Head of caudate nucleus (tissue), 42 donors: Measurements from ENCODE around the gene BBC3.

Source experiments
- DNase-seq, 42 donors: peaks; one replicate each; pipeline versions ENCODE4 v3.0.0 to v3.0.0-alpha.2; 2020 to 2021; ENCODE audit warnings: mixed read lengths in 7 of 42
- intact Hi-C: fragments of 100-400 bp; cut with DNase I; formaldehyde crosslinking; loops from one replicate; pipeline ENCODE4 v1.15.0; 2022

Gene BBC3

GRCh38 chr19:47215581-47215980 is 15.4 kb downstream of the BBC3 start:
- intact Hi-C loops, result no loop called here
- no peak for DNase-seq

- intact Hi-C loops, result no loop called here
- DNase-seq, result peak in 39 of 42 donors; percentile 46 to 92 (median 75)
Observed at GRCh38 chr19:47210689-47211316, 20.2 kb downstream of the BBC3 start.

DNA sequence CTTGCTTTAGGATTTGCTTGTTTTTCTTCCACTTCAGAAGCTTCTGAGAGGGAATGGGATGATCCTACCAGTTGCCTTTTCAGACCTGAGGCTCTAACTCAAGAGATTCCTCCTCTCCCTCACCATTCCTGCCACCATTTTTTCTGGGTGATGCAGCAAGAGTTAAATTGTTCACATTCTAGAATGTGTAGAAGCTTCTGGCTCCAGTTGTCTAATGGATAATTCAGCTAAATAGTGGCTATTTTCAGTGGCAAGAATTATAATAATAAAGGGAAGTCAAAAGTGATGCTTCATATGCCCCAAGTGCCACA is 20.9 kb downstream of the BBC3 start:
- DNase-seq, result no peak
- intact Hi-C loops, result no loop called here

GRCh38 chr19:47209319-47210179 is 21.4 kb downstream of the BBC3 start:
- DNase-seq, result no peak
- intact Hi-C loops, result loop anchor here (5.0 kb wide), 1 partner anchor 38 kb away; no protein-coding TSS in a partner anchor

- intact Hi-C loops, result no loop called here
Observed at GRCh38 chr19:47203254-47203653, 27.7 kb downstream of the BBC3 start.

GRCh38 chr19:47200530-47200929 is 30.5 kb downstream of the BBC3 start:
- no peak for DNase-seq
- intact Hi-C loops, result no loop called here

More at GRCh38 chr19:47203254-47203653, 27.7 kb downstream of the BBC3 start:
- no peak for DNase-seq

GRCh38 chr19:47197141-47197540 is 33.9 kb downstream of the BBC3 start:
- intact Hi-C loops, result no loop called here
- no peak for DNase-seq

- intact Hi-C loops, result no loop called here
- no peak for DNase-seq
Observed at GRCh38 chr19:47195434-47195833, 35.6 kb downstream of the BBC3 start.

DNA sequence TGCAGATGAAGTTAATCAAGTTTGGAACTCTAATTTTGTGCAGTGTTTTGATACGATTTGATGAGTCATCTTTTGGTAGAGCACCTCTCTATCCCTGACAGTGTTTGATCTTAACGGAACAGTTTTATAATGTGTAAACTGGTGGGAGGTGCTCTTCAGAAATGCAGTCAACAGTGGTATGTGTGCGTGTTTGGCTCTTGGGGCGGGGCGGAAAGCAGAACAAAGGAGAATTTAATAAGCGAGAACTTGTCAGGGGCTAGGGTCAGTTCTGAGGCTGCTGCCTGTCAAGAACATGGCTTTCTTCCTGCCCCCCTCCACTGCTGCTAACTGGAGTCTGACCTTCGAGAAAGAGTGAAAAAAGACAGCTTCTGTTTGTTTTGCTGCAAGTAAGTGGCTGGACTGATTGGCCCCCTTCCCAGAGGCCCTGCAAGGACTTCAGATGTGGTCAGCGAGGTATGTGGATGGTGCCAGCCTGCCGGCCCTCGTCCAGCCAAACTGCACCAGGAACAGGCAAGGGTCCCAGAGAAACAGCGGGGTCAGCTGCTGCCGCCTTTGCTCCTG is 40.8 kb downstream of the BBC3 start:
- intact Hi-C loops, result no loop called here
- DNase-seq, result peak in 41 of 42 donors; percentile 14 to 80 (median 49)

- no peak for DNase-seq
- intact Hi-C loops, result no loop called here
Observed at GRCh38 chr19:47188507-47189033, 42.4 kb downstream of the BBC3 start.

DNA sequence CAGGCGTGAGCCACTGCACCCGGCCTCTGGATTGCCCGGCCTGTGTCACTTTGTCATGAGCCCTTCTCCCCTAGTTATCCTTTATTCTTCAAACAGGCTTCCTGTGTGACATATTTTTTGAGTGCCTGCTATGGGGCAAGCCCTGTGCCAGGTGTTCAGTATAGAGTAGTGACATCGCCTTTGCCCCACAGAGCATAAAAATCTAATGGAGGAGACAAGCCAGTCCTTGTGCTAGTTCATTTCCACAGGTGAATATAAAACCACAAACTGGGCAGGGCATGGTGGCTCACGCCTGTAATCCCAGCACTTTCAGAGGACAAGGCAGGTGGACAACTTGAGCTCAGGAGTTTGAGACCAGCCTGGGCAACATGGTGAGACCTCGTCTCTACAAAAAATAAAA is 43.2 kb downstream of the BBC3 start:
- intact Hi-C loops, result no loop called here
- no peak for DNase-seq

DNA sequence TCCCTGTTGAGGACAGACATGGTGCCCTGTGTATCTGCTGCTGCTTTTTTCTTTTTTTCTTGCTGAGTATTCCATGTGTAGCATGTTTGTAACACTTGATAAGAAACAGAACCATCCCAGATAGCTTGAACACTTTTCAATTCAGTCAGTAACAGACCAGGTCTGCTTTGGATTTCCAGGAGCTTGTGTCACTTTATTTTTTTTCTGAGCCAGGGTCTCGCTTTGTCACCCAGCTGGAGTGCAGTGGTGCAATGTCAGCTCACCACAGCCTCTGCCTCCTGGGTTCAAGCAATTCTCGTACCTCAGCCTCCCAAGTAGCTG is 43.7 kb downstream of the BBC3 start:
- DNase-seq, result no peak
- intact Hi-C loops, result no loop called here

DNA sequence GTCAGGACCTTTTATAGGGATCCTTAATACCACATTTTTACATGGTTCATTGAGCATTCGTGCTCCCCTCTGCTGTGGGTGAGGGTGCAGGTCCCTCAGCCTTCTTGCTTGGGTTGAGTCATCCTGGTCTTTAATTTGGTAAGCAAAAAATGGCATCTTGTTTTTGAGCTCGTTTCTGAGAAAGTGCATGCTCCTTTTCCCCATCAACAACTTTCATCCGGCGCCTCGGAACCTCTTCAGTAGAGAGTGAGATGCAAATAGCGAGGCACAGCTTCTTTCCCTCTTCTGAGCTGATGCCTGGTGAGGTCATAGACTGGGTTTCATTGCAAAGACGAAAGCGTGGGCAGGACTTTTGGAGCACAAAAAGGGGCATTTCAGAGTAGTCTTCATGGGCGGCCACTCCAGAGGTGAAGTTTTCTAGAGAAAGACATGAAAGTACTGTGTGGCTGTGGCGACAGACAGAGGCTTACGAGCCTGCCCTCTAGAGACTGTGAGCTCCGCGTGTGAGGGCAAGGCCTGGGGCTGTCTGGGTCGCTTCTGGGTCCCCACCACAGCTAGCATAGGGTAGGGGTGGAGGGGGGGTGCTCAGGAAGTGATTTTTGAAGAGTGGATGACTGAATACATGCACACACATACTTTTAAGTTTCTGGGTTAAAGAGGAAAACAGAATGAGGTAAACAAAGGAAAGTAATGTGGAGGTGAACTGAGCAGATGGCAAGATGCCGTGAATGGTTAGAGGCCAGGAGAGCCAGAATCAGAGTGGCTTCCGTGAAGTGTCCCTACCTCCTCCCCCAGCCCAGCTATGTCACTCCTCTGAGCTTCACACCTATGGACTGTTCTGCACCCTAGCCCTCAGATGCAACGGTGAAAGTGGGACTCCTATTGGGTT is 44.3 kb downstream of the BBC3 start:
- DNase-seq, result no peak
- intact Hi-C loops, result no loop called here

DNA sequence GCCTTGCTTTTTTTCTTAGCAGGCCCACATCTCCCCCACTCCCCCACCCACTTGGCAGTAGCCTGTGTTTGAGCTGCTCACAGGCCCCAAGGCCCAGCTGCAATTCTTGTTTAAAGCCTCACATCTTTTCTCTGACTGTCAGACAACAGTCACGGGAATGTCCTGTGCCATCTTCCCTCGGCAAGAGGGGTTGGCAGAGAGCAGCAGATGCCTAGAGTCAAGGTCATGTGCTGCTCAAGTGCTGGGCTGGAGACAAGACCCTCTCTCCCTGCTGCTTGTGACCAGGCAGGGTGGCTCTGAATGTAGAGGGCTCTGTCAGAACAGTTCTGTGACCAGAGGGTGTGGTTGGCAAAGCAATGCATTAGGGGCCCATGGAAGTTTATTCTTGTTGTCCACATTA is 47.4 kb downstream of the BBC3 start:
- intact Hi-C loops, result no loop called here
- peak in 25 of 42 donors; percentile 1 to 56 (median 20) for DNase-seq

- intact Hi-C loops, result no loop called here
- DNase-seq, result no peak
Observed at GRCh38 chr19:47179653-47180310, 51.2 kb downstream of the BBC3 start.

- DNase-seq, result no peak
Observed at GRCh38 chr19:47176627-47177090, 54.3 kb downstream of the BBC3 start.

GRCh38 chr19:47176071-47176626 is 54.9 kb downstream of the BBC3 start:
- DNase-seq, result no peak
- intact Hi-C loops, result no loop called here

More at GRCh38 chr19:47176627-47177090, 54.3 kb downstream of the BBC3 start:
- intact Hi-C loops, result no loop called here

DNA sequence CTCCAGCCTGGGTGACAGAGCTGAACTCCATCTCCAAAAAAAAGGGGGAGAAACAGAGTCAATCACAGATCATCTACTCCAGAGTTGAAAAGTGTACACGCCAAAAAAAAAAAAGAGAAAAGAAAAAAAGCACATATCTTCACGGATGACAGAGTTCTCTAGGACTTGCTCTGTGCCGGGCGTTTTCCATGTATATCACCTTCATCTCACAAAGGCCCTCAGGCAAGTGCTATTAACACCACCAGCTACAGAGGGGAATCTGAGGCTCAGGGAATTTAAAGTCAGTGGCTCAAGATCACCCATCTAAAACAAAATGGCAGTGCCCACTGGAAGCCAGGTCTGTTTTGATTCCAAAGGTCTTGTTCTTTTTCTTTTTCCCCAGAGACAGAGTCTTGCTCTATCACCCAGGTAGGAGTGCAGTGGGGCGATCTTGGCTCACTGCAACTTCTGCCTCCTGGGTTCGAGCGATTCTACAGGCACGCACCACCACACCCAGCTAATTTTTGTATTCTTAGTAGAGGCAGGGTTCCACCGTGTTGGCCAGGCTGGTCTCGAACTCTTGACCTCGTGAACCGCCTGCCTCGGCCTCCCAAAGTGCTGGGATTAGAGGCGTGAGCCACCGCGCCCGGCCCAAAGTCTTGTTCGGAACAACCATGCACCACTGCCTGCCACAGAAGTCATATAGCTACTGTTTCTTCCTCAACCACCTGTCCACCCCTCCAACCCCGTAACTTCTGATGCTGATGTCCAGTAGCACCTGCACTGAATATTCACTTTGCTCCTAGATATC is 58.1 kb downstream of the BBC3 start:
- intact Hi-C loops, result no loop called here
- no peak for DNase-seq
